Activated naive CD8-positive, alpha-beta T cell treated with anti-CD3 and anti-CD28 coated beads, Interleukin-2, amount 50 U/mL, for 16 hours (primary cell): ENCODE results near the gene FBXO11.

Experiments
- DNase-seq: peaks from one replicate; pipeline ENCODE4 v3.0.0-alpha.2; 2020; ENCODE audit warnings: low read depth, low spot score

The FBXO11 gene

GRCh38 chr2:47784352-47784851 lies 121.9 kb downstream of the FBXO11 start:
- no peak for DNase-seq

- DNase-seq = peak; percentile 44
These were observed 122.6 kb downstream of the FBXO11 start for GRCh38 chr2:47783486-47784351.

GRCh38 chr2:47782671-47783485 lies 123.4 kb downstream of the FBXO11 start, which contains the start of gene MSH6:
MSH6 (plus strand) TSS chr2:47783145; CDS start chr2:47783234, 89 bp downstream.
- peak; percentile 66 for DNase-seq

- no peak for DNase-seq
These were observed 124.0 kb downstream of the FBXO11 start for GRCh38 chr2:47782381-47782670.

GRCh38 chr2:47779426-47779790 lies 126.9 kb downstream of the FBXO11 start:
- no peak for DNase-seq

- no peak for DNase-seq
These were observed 127.4 kb downstream of the FBXO11 start for GRCh38 chr2:47778698-47779425.

GRCh38 chr2:47777277-47777937 lies 128.9 kb downstream of the FBXO11 start:
- DNase-seq = no peak

- DNase-seq = no peak
These were observed 131.7 kb downstream of the FBXO11 start for GRCh38 chr2:47774567-47774966.

GRCh38 chr2:47772343-47772742 lies 134.0 kb downstream of the FBXO11 start:
- no peak for DNase-seq

GRCh38 chr2:47771211-47771610 lies 135.1 kb downstream of the FBXO11 start:
- DNase-seq = no peak

GRCh38 chr2:47769318-47769717 lies 137.0 kb downstream of the FBXO11 start:
- no peak for DNase-seq

GRCh38 chr2:47767880-47768609 lies 138.3 kb downstream of the FBXO11 start:
- peak; percentile 38 for DNase-seq

- DNase-seq = no peak
These were observed 138.8 kb downstream of the FBXO11 start for GRCh38 chr2:47767497-47767844.

- no peak for DNase-seq
These were observed 154.4 kb downstream of the FBXO11 start for GRCh38 chr2:47751856-47752414.

GRCh38 chr2:47747878-47748277 lies 158.4 kb downstream of the FBXO11 start:
- DNase-seq = no peak

GRCh38 chr2:47744074-47744473 lies 162.2 kb downstream of the FBXO11 start:
- no peak for DNase-seq

- no peak for DNase-seq
These were observed 164.7 kb downstream of the FBXO11 start for GRCh38 chr2:47741637-47742036.

- no peak for DNase-seq
These were observed 165.2 kb downstream of the FBXO11 start for GRCh38 chr2:47741101-47741500.
